Spleen (tissue), 11 donors: ENCODE data around the gene POU3F2. TPM values are rescaled to one million over a fixed set of nuclear protein-coding genes. Genes with fewer than 3 reads are reported as not detected.

ENCODE experiments used
- DNase-seq: peaks from one replicate; pipeline ENCODE4 v3.0.0-alpha.2; 2020
- H3K27ac ChIP-seq, 8 donors: fragments of 200-600 bp; sonication (generic) in 7 of 8; 1 replicate in 4 of 8; 2 replicates in 4 of 8; pipeline versions ENCODE4 v1.5.0 to v1.8.0; 2016 to 2021; ENCODE audit warnings: inconsistent platforms in 4 of 8, mild to moderate bottlenecking in 4 of 8, moderate library complexity in 1 of 8
- H3K27me3 ChIP-seq, 7 donors: fragments of 200-600 bp; sonication (generic) in 6 of 7; replicated peaks in 1 of 7; 1 replicate in 4 of 7; 2 replicates in 3 of 7; pipeline versions ENCODE4 v1.5.0 to v1.8.0; 2016 to 2021; ENCODE audit warnings: inconsistent platforms in 3 of 7, mild to moderate bottlenecking in 1 of 7
- H3K36me3 ChIP-seq, 6 donors: fragments of 200-600 bp; sonication (generic) in 5 of 6; 1 replicate in 4 of 6; 2 replicates in 2 of 6; pipeline versions ENCODE4 v1.5.0 to v1.8.0; 2016 to 2021; ENCODE audit warnings: inconsistent platforms in 2 of 6
- H3K4me1 ChIP-seq, 6 donors: fragments of 200-600 bp; sonication (generic) in 5 of 6; 1 replicate in 3 of 6; 2 replicates in 3 of 6; pipeline versions ENCODE4 v1.5.0 to v1.8.0; 2016 to 2021; ENCODE audit warnings: inconsistent platforms in 3 of 6
- H3K4me3 ChIP-seq, 8 donors: fragments of 200-600 bp; sonication (generic) in 7 of 8; 1 replicate in 4 of 8; 2 replicates in 4 of 8; pipeline versions ENCODE4 v1.5.0 to v1.8.0; 2016 to 2021; ENCODE audit warnings: inconsistent platforms in 4 of 8, mild to moderate bottlenecking in 4 of 8, moderate library complexity in 2 of 8
- H3K9me3 ChIP-seq, 8 donors: fragments of 200-600 bp; sonication (generic) in 7 of 8; 1 replicate in 4 of 8; 2 replicates in 4 of 8; pipeline versions ENCODE4 v1.5.0 to v1.8.0; 2016 to 2021; ENCODE audit warnings: inconsistent platforms in 4 of 8
- POLR2A ChIP-seq, 3 donors: fragments of 450-650 bp; IDR thresholded peaks; one replicate each; pipeline ENCODE4 v1.5.1; 2017; ENCODE audit warnings: antibody characterized with exemption in 3 of 3, mild to moderate bottlenecking in 1 of 3
- POLR2AphosphoS5 ChIP-seq, 3 donors: sonication (generic); formaldehyde crosslinking; IDR thresholded peaks; one replicate each; pipeline ENCODE4 v1.5.1; 2017; ENCODE audit warnings: antibody characterized with exemption in 3 of 3
- WGBS, 5 donors: extraction: QIAGEN DNeasy Blood & Tissue Kit in 3 of 5; methylation state at CpG; one replicate each; pipeline versions ENCODE4 v1.1.5 to v1.1.7; 2013 to 2018; 5-methylcytosine and 5-hydroxymethylcytosine counted together
- intact Hi-C: fragments of 100-400 bp; cut with DNase I; formaldehyde crosslinking; loops from one replicate; pipeline ENCODE4 v1.15.0; 2023; ENCODE audit warnings: low total_unique reads
- polyA plus RNA-seq, 3 donors: library from polyadenylated mRNA; stranded (reverse); fragments of 200-250 nt; gene quantifications; one replicate each; pipeline ENCODE4 v1.2.1, GENCODE V29; 2013
- total RNA-seq, 7 donors: library from RNA; depleted of rRNA in 3 of 7; stranded (reverse); fragments of >200 nt in 3 of 7; fragmentation: NEBNext Ultra II Directional in 4 of 7; extraction: Animal tissue kit (Norgen Biotek cat#: 25700) in 4 of 7; gene quantifications; one replicate each; pipeline versions ENCODE4 v1.1.0 to v1.2.1, GENCODE V29; 2016 to 2021
- TF ChIP-seq, protein P1 (sequence below), 11 experiments: fragments of 200-600 bp in 7 of 11; fragments of 450-650 bp in 4 of 11; sonication (generic) in 4 of 11; IDR thresholded peaks in 8 of 11; conservative IDR thresholded peaks in 3 of 11; 1 replicate in 7 of 11; 2 replicates in 4 of 11; pipeline versions ENCODE4 v1.4.0 to v1.8.0; 2016 to 2021; ENCODE audit warnings: antibody characterized with exemption in 11 of 11, inconsistent platforms in 4 of 11, mild to moderate bottlenecking in 1 of 11
- donor health status: healthy with polysubstance abuse.
- donor health status: DM: no; HTN: no; CAD: no; lungs with moderate emphysema.
- donor health status: DM: no; HTN: no; CAD: no.
- donor health status: Bipolar disorder and iron deficiency.
- donor health status: healthy.
- donor health status: DM: no; HTN: no; CAD: no.
- donor health status: DM: yes; HTN: yes; CAD: no.

Gene POU3F2
- total and polyA plus RNA-seq, 10 donors = 0.06 TPM; not detected in 9

DNA sequence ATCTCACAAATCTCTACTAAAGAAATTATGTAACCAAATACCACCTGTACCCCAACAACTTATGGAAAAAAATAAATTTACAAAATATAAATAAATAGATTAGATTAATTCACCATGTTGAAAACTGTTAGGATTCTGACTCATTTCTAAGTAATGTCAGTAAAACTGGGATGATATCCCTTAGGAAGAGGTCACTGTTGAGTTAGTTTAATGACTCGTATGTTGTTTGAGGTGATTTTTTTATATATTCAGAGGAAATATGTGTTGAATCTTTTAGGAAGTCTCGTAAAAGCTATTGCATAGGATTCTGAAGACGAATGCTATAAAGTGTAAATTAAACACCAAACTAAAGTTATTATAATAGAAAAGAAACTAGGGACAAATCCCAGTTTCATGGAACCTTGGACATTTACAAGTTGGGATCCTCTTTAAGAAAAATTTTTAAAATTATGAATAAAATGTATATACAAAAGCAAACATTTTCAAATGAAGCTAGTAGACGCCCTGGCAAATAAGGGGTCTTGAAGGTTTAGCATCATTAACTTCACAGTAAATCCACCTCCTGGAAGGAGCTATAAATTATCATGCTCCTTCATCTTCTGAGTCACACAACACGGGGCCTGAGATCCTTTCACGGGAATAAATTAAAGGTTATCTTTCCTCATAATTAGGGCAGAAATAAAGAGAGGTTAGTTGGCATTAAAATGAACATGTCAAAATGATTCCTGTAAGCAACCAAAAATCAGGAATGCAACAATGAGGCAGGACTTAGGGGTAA is 37.0 kb upstream of the POU3F2 start:
- DNase-seq = no peak
- Histone ChIP-seq H3K4me3 (no peak overlapping the region), H3K27me3 (peaks cover 0 to 9% (median 0%) of the 10 kb centered on the region in 7 donors), H3K4me1 (no peaks in the 10 kb centered on the region), H3K36me3 (no peaks in the 10 kb centered on the region), H3K9me3 (no peaks in the 10 kb centered on the region), H3K27ac (no peak overlapping the region)
- TF ChIP-seq POLR2A (IDR thresholded peaks at IDR 0.05) (no peak), POLR2AphosphoS5 (IDR thresholded peaks at IDR 0.05) (no peak)
- TF ChIP-seq, protein P1, sequence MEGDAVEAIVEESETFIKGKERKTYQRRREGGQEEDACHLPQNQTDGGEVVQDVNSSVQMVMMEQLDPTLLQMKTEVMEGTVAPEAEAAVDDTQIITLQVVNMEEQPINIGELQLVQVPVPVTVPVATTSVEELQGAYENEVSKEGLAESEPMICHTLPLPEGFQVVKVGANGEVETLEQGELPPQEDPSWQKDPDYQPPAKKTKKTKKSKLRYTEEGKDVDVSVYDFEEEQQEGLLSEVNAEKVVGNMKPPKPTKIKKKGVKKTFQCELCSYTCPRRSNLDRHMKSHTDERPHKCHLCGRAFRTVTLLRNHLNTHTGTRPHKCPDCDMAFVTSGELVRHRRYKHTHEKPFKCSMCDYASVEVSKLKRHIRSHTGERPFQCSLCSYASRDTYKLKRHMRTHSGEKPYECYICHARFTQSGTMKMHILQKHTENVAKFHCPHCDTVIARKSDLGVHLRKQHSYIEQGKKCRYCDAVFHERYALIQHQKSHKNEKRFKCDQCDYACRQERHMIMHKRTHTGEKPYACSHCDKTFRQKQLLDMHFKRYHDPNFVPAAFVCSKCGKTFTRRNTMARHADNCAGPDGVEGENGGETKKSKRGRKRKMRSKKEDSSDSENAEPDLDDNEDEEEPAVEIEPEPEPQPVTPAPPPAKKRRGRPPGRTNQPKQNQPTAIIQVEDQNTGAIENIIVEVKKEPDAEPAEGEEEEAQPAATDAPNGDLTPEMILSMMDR (IDR thresholded peaks at IDR 0.05 in 8 of 11, conservative IDR thresholded peaks at IDR 0.05 in 3 of 11) = no peak
- 73 to 83% (median 82%) methylated on average over 6 of the region's 6 CpGs for WGBS, 5 donors
- intact Hi-C loops = no loop called here

DNA sequence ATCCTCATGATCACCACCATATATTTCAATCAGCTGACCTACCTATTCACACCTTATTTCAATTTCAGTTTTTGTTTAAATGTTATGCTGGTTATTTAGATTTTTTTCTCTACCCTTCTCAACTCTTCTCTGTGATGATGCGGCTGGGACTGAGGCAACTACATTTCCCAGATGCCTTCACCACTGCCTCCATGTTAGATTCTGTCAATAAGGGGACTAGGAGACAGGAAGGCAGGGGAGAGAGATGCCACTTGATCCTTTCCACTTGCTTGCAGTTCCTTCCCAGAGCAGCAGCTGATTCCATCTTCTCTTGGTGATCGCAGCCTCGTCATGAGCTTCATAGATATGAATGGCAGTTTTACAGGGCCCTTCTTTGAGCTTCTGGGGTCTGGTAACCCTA is 33.5 kb upstream of the POU3F2 start:
- WGBS, 5 donors = 75 to 86% (median 84%) methylated on average over 3 of the region's 3 CpGs
- Histone ChIP-seq H3K4me3 (no peak overlapping the region), H3K36me3 (no peaks in the 10 kb centered on the region), H3K4me1 (no peaks in the 10 kb centered on the region), H3K9me3 (peaks cover 0 to 8% (median 0%) of the 10 kb centered on the region in 8 donors), H3K27ac (no peak overlapping the region), H3K27me3 (peaks cover 0 to 9% (median 0%) of the 10 kb centered on the region in 7 donors)
- TF ChIP-seq POLR2A (IDR thresholded peaks at IDR 0.05) (no peak), POLR2AphosphoS5 (IDR thresholded peaks at IDR 0.05) (no peak)
- TF ChIP-seq, protein P1 (IDR thresholded peaks at IDR 0.05 in 8 of 11, conservative IDR thresholded peaks at IDR 0.05 in 3 of 11) = no peak
- no peak for DNase-seq
- intact Hi-C loops = no loop called here

DNA sequence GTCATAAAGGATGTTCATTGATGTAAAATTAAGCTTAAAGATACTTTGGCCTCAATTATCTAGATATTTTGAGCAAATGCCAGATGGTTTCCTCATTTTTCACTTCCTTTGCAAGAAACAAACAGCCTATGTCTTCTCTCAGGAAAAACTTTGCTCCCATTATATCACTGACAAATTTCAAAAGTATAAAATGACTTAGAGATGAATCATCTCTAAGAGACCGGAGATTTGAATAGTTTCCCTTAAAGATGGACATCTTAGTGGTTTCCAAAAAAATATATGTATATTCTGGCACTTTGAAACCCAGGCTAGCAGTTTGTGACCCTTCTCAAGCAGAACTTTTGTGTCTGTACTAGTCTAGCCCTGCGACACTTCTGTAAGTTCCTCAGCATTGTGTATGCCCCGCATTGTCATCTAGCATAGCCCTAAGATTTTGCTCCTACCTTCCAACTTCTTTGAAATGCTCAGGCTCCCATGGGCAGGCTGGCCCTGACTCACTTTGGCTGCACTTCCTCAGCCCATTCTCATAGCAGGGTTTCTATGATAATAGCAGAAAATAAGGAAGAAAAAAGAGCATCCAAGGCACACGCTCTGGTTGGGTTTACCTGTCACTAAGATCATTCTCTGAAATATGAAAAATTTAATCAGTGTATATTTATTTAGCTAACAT is 25.7 kb upstream of the POU3F2 start:
- 74 to 89% (median 81%) methylated on average over 4 of the region's 4 CpGs for WGBS, 5 donors
- H3K36me3 ChIP-seq = no peaks in the 10 kb centered on the region
- no peak overlapping the region for H3K27ac ChIP-seq
- peaks cover 0 to 9% (median 0%) of the 10 kb centered on the region in 8 donors for H3K9me3 ChIP-seq
- intact Hi-C loops = no loop called here
- no peak overlapping the region for H3K4me3 ChIP-seq
- DNase-seq = no peak
- TF ChIP-seq POLR2A (IDR thresholded peaks at IDR 0.05) (no peak), POLR2AphosphoS5 (IDR thresholded peaks at IDR 0.05) (no peak)
- TF ChIP-seq, protein P1 (IDR thresholded peaks at IDR 0.05 in 8 of 11, conservative IDR thresholded peaks at IDR 0.05 in 3 of 11) = no peak
- H3K4me1 ChIP-seq = no peaks in the 10 kb centered on the region
- H3K27me3 ChIP-seq = peaks cover 0 to 32% (median 3%) of the 10 kb centered on the region in 7 donors

DNA sequence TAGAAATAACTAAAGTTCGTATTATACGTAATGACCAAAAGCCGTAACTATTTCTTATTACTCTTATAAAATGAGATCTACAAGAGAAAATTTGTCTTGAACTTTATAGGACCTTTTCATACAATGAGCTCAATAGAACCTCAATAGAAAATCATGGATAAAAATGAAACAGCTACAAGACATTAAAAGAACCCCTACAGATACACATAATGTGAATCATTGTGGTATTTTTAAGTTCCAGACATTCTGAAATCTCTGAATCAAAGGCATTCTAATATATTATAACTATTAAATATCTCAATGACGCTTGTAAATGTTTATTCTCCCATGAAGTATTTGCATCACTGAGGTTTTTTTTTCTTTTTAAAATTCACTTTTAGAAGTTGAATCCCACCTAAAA is 22.2 kb upstream of the POU3F2 start:
- TF ChIP-seq, protein P1 (IDR thresholded peaks at IDR 0.05 in 8 of 11, conservative IDR thresholded peaks at IDR 0.05 in 3 of 11) = no peak
- TF ChIP-seq POLR2A (IDR thresholded peaks at IDR 0.05) (no peak), POLR2AphosphoS5 (IDR thresholded peaks at IDR 0.05) (no peak)
- Histone ChIP-seq H3K27ac (no peak overlapping the region), H3K9me3 (peaks cover 0 to 16% (median 6%) of the 10 kb centered on the region in 8 donors), H3K4me3 (no peak overlapping the region), H3K36me3 (no peaks in the 10 kb centered on the region), H3K27me3 (peaks cover 0 to 36% (median 3%) of the 10 kb centered on the region in 7 donors), H3K4me1 (no peaks in the 10 kb centered on the region)
- intact Hi-C loops = no loop called here
- WGBS, 5 donors = 88 to 96% (median 93%) methylated on average over 4 of the region's 4 CpGs
- DNase-seq = no peak
